Lower lobe of right lung (tissue), 2 donors: ENCODE data around the gene PCBP2. TPM values are rescaled to one million over a fixed set of nuclear protein-coding genes. Genes with fewer than 3 reads are reported as not detected.

Experiments
- ATAC-seq, 2 donors: fragments of 200-7000 bp; cut with Tn5 transposase; one replicate each; pipeline ENCODE4 v1.9.1; 2020 to 2022; ENCODE audit warnings: mild to moderate bottlenecking in 2 of 2, moderate library complexity in 2 of 2
- DNase-seq: peaks from one replicate; pipeline ENCODE4 v3.0.0-alpha.2; 2020
- H3K27ac ChIP-seq: fragments of 200-600 bp; one replicate; pipeline ENCODE4 v1.8.0; 2022
- H3K27me3 ChIP-seq: fragments of 200-600 bp; one replicate; pipeline ENCODE4 v1.8.0; 2022; ENCODE audit warnings: low read depth
- H3K36me3 ChIP-seq: fragments of 200-600 bp; one replicate; pipeline ENCODE4 v1.8.0; 2022; ENCODE audit warnings: mild to moderate bottlenecking
- H3K4me1 ChIP-seq: fragments of 200-600 bp; one replicate; pipeline ENCODE4 v1.8.0; 2022
- H3K4me3 ChIP-seq: fragments of 200-600 bp; one replicate; pipeline ENCODE4 v1.8.0; 2022; ENCODE audit warnings: mild to moderate bottlenecking
- H3K9me3 ChIP-seq: fragments of 200-600 bp; one replicate; pipeline ENCODE4 v1.8.0; 2022
- intact Hi-C: fragments of 100-400 bp; cut with DNase I; formaldehyde crosslinking; loops from one replicate; pipeline ENCODE4 v1.11.0; 2022
- total RNA-seq: library from RNA; stranded (reverse); fragmentation: NEBNext Ultra II Directional; extraction: Animal tissue kit (Norgen Biotek cat#: 25700); gene quantifications from one replicate; pipeline ENCODE4 v1.2.1, GENCODE V29; 2021
- TF ChIP-seq, protein P1 (sequence below): fragments of 200-600 bp; IDR thresholded peaks from one replicate; pipeline ENCODE4 v1.8.0; 2022; ENCODE audit warnings: antibody characterized with exemption, mild to moderate bottlenecking
- donor health status: DM: no; HTN: yes; CAD: no; lungs with severe emphysema.

Gene PCBP2
- total RNA-seq, 1 donor from 2014 or later = 767 TPM

GRCh38 chr12:53492188-53492587 lies 40.3 kb downstream of the PCBP2 start:
- Histone ChIP-seq H3K4me3 (peak overlapping the region; percentile 63), H3K27ac (peak overlapping the region; percentile 86), H3K36me3 (peaks cover under 1% of the 10 kb centered on the region), H3K4me1 (peaks cover 57% of the 10 kb centered on the region), H3K9me3 (no peaks in the 10 kb centered on the region), H3K27me3 (no peaks in the 10 kb centered on the region)
- TF ChIP-seq, protein P1, sequence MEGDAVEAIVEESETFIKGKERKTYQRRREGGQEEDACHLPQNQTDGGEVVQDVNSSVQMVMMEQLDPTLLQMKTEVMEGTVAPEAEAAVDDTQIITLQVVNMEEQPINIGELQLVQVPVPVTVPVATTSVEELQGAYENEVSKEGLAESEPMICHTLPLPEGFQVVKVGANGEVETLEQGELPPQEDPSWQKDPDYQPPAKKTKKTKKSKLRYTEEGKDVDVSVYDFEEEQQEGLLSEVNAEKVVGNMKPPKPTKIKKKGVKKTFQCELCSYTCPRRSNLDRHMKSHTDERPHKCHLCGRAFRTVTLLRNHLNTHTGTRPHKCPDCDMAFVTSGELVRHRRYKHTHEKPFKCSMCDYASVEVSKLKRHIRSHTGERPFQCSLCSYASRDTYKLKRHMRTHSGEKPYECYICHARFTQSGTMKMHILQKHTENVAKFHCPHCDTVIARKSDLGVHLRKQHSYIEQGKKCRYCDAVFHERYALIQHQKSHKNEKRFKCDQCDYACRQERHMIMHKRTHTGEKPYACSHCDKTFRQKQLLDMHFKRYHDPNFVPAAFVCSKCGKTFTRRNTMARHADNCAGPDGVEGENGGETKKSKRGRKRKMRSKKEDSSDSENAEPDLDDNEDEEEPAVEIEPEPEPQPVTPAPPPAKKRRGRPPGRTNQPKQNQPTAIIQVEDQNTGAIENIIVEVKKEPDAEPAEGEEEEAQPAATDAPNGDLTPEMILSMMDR = no peak
- ATAC-seq (no peak), DNase-seq (no peak)
- intact Hi-C loops = no loop called here

DNA sequence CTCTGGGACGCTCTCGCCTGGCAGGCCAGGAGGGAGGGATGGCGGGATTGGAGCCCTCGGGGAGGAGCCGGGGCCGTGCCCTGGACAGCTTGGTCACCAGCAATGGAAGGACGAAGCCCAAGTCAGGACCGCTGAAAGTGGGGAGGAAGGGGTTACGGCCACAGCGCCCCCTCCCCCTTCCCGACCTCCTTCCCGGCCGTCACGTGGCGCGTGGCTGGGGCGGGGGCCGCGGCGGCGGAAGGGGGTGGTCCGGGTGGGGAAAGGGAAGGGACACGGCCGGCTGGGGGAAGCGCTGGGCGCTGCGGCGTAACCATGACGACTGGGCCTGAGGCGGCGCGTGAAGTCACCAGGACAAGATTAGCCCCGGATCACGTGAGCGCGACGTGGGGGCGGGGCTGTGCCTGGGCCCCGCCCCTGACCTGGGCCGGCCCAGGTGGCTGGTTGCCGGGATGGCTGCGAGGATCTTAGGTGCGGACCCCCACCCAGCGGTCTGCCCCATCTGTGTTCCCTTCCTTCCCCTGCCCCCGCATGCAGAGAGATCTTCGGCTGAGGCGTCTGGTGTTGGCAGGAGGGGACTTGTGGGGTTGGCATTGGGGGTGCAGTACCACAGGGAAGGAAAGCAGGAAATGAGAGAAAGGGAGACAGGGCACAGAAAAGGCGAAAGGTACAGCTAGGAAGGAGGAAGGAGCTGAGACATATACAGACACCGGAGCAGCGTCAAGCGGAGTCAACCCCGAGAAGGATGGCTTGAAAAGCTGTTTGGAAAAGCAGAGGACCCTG lies 41.1 kb downstream of the PCBP2 start:
- TF ChIP-seq, protein P1 = no peak
- intact Hi-C loops = no loop called here

DNA sequence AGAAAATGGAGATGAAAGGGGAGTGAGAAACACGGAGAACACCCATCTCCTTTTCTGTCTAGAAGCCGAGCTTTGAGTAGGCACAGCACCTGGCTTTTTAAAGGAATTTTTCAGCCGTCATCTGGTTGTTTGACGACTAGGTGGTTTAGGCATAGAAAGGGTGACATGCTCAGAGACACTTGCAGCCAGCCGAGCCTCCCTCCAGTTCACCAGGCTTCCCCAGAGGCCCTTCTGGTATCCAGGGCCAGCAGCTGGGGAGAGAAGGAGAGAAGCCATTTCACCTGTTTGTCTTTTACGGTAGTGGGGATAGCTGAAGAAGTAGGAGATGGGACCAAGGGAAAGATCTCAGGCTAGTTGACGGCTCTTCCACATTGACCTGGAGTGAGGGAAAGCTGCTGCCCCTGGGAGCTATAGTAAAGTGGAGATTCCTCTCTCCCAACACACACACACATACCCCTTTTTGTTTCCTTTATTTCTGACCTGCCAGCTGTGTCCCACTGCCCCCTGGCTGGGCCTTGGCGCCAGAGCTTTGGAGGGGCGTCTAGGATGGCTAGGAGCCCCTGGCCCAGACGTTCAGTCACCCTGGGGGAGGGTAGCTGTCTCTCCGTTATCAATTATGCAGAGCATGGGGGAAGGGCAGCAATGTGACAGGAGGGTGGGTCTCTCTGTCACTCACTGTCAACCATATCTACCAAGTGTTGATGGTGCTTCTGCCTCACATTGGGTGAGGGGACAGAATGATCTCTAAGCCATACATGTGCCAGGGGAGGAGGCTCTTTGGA lies 41.9 kb downstream of the PCBP2 start:
- H3K4me3 ChIP-seq = peak overlapping the region; percentile 63
- no peaks in the 10 kb centered on the region for H3K36me3 ChIP-seq
- peak; percentile 24 for DNase-seq
- TF ChIP-seq, protein P1 = no peak
- H3K4me1 ChIP-seq = peaks cover 54% of the 10 kb centered on the region
- ATAC-seq = no peak
- H3K27ac ChIP-seq = peak overlapping the region; percentile 86
- H3K27me3 ChIP-seq = no peaks in the 10 kb centered on the region
- intact Hi-C loops = no loop called here
- no peaks in the 10 kb centered on the region for H3K9me3 ChIP-seq

More for the DNA sequence above, 41.1 kb downstream of the PCBP2 start:
- H3K36me3 ChIP-seq = no peaks in the 10 kb centered on the region
- H3K4me1 ChIP-seq = peaks cover 50% of the 10 kb centered on the region
- no peaks in the 10 kb centered on the region for H3K9me3 ChIP-seq
- ATAC-seq (peak; percentile 97 to 98), DNase-seq (peak; percentile 96)
- no peaks in the 10 kb centered on the region for H3K27me3 ChIP-seq
- peak overlapping the region; percentile 86 for H3K27ac ChIP-seq
- H3K4me3 ChIP-seq = peak overlapping the region; percentile 63

DNA sequence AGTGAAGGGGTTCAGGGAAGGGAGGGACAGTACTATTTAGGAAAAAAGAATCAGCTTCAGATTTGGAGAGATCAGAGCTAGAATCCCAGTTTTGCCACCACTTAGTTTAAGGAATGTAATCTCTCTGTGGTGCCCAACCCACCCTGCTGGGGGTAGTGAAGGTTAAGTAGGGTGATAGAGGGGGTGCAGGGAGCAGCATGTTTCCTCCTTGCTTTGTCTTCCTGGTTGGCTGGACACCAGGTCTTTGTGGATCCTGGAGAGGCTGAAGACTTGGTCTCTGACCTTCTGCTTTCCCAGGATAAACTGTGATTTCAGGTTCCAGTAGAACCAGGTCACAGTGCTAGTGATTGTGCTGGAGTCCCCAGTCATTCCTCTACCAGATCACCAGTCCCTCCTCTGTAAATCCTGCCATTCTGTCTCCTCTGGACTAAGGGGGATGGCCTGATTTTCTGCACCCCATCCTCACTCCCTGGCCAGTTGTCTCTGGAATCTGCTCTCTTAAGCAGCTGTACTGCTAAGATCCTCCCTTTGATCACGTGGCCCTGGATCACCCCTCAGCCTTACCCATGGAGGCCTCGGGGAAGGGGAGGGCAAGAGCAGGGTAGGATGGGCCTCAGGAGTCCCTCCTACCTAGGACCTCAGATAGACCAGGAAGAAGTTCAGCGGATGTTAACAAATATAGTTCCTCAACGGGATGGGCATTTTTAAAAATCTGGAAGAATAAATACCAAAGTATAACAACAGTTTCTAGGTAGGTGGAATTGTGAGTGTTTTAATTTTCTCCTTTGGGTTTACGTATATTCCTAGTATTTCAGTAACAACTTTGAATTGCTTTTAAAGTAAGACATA lies 44.2 kb downstream of the PCBP2 start:
- Histone ChIP-seq H3K4me1 (peaks cover 58% of the 10 kb centered on the region), H3K4me3 (peak overlapping the region; percentile 24), H3K36me3 (no peaks in the 10 kb centered on the region), H3K27me3 (no peaks in the 10 kb centered on the region), H3K27ac (peak overlapping the region; percentile 37), H3K9me3 (no peaks in the 10 kb centered on the region)
- no peak for ATAC-seq
- intact Hi-C loops = no loop called here
- DNase-seq = no peak
- TF ChIP-seq, protein P1 = no peak

- TF ChIP-seq, protein P1 = no peak
- Histone ChIP-seq H3K4me3 (peak overlapping the region; percentile 24), H3K36me3 (no peaks in the 10 kb centered on the region), H3K9me3 (no peaks in the 10 kb centered on the region), H3K4me1 (peaks cover 62% of the 10 kb centered on the region), H3K27me3 (no peaks in the 10 kb centered on the region), H3K27ac (peak overlapping the region; percentile 37)
- no peak for ATAC-seq
- intact Hi-C loops = no loop called here
- DNase-seq = no peak
These were observed 44.8 kb downstream of the PCBP2 start for GRCh38 chr12:53496752-53497032.
